Upper lobe of left lung (tissue), 4 donors: Measurements from ENCODE around the gene IQUB.

ENCODE experiments used
- EP300 ChIP-seq, 4 donors: sonication (generic); formaldehyde crosslinking; IDR thresholded peaks; one replicate each; pipeline ENCODE4 v1.5.1; 2017; ENCODE audit warnings: antibody characterized with exemption in 4 of 4, control low read depth in 2 of 4
- POLR2A ChIP-seq, 4 donors: fragments of 450-650 bp; IDR thresholded peaks; one replicate each; pipeline ENCODE4 v1.5.1; 2016 to 2017; ENCODE audit warnings: antibody characterized with exemption in 4 of 4, mild to moderate bottlenecking in 2 of 4
- TF ChIP-seq, protein P1 (sequence below), 6 experiments: fragments of 450-650 bp in 4 of 6; fragments of 200-600 bp in 2 of 6; sonication (generic) in 2 of 6; IDR thresholded peaks; one replicate each; pipeline ENCODE4 v1.5.1; 2016 to 2019; ENCODE audit warnings: antibody characterized with exemption in 6 of 6

DNA sequence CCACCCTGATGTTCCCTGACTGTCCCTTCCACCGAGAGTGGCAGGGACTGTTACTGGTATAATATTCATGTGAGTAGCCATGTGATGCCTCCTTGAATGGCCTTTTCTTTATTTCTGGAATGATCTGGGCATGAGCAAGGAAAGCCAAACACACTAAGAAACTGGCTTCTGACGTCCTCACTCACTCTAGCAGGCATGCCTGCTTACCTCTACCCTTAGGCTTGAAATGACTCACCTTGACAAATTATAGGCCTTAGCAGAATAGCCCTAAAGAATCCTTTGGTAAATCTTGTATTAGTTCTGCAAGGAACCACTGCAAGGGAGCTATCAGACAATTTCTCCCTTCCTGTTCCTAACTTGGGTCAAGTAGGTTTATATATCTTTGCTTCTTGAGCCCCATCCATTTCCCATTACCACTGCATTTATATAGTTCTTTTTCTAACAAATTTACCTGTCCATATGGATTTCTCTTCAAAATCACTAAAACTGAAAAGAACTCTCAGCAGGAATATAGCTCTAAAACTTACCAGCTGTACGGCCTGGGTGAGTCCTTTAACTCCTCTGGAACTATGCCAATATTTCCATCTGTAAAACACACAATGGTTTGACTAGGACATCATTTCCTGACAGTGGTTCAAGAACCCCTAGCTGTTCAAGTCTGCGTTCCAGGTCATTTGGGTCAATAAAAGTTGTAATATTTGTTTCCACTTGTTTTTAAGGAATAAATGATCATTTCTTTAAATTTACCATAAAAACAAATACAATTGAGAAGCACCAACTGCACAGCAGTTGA is 36.2 kb upstream of the IQUB start:
- TF ChIP-seq, protein P1, sequence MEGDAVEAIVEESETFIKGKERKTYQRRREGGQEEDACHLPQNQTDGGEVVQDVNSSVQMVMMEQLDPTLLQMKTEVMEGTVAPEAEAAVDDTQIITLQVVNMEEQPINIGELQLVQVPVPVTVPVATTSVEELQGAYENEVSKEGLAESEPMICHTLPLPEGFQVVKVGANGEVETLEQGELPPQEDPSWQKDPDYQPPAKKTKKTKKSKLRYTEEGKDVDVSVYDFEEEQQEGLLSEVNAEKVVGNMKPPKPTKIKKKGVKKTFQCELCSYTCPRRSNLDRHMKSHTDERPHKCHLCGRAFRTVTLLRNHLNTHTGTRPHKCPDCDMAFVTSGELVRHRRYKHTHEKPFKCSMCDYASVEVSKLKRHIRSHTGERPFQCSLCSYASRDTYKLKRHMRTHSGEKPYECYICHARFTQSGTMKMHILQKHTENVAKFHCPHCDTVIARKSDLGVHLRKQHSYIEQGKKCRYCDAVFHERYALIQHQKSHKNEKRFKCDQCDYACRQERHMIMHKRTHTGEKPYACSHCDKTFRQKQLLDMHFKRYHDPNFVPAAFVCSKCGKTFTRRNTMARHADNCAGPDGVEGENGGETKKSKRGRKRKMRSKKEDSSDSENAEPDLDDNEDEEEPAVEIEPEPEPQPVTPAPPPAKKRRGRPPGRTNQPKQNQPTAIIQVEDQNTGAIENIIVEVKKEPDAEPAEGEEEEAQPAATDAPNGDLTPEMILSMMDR (IDR thresholded peaks at IDR 0.05) = no peak
- TF ChIP-seq POLR2A (IDR thresholded peaks at IDR 0.05) (no peak), EP300 (IDR thresholded peaks at IDR 0.05) (no peak)
